GM12878 (cell line): ENCODE results near the gene CLEC20A. TPM values are rescaled to one million over a fixed set of nuclear protein-coding genes. Genes with fewer than 3 reads are reported as not detected.

Source experiments
- ATAC-seq: fragments of 200-7000 bp; cut with Tn5 transposase; 3 replicates; pipeline ENCODE4 v1.9.1; 2020; ENCODE audit warnings: mild to moderate bottlenecking, moderate library complexity
- BruUV-seq: library from RNA; stranded (reverse); fragments of 400-500 nt; replicated peaks from 2 replicates; lab custom pipeline; 2021; lab: Mats Ljungman, UMichigan
- CTCF ChIA-PET: fragments of 300-600 bp; sonication (Branson Sonifier 250); formaldehyde crosslinking; extraction: SDS; loops from one replicate; lab custom pipeline; 2021; ENCODE audit warnings: inconsistent platforms; lab: Yijun Ruan, JAX
- POLR2A ChIA-PET: fragments of 350-600 bp; formaldehyde crosslinking; extraction: SDS; loops from one replicate; lab custom pipeline; 2021; ENCODE audit warnings: inconsistent platforms; lab: Charles Lee
- RAD21 ChIA-PET: fragments of 300-600 bp; sonication (Branson Sonifier 250); formaldehyde crosslinking; loops from one replicate; lab custom pipeline; 2023; ENCODE audit warnings: antibody characterized with exemption; ENCODE audit not compliant: unreplicated experiment; lab: Charles Lee
- SMC1A ChIA-PET: fragments of 300-600 bp; sonication (Branson Sonifier 250); formaldehyde crosslinking; loops from one replicate; lab custom pipeline; 2023; ENCODE audit not compliant: unreplicated experiment, uncharacterized antibody; lab: Charles Lee
- DNase-seq: peaks from one replicate; pipeline ENCODE4 v3.0.0-alpha.2; 2011; ENCODE audit warnings: low read depth, low spot score
- FAIRE-seq: peaks from 3 replicates; lab custom pipeline; 2011; peaks lifted over from hg19 to GRCh38; lab: Jason Lieb, UNC
- H2AFZ ChIP-seq: 2 replicates; pipeline ENCODE4 v1.6.0; 2011; ENCODE audit warnings: low read depth, low read length, control low read depth; ENCODE audit not compliant: control insufficient read depth
- H3K27ac ChIP-seq: 2 replicates; pipeline ENCODE4 v1.5.1; 2011; ENCODE audit warnings: control low read depth; ENCODE audit not compliant: control insufficient read depth, insufficient read depth
- H3K27me3 ChIP-seq, 2 experiments: replicated peaks in 1 of 2; 2 replicates each; pipeline versions ENCODE4 v1.6.0 to v1.6.1; 2011; ENCODE audit warnings: low read length in 1 of 2; ENCODE audit not compliant: control insufficient read depth in 2 of 2, insufficient read depth in 2 of 2
- H3K36me3 ChIP-seq, 2 experiments: 2 replicates each; pipeline ENCODE4 v1.5.1; 2011; ENCODE audit warnings: low read length in 1 of 2; ENCODE audit not compliant: control insufficient read depth in 2 of 2, insufficient read depth in 2 of 2
- H3K4me1 ChIP-seq: 2 replicates; pipeline ENCODE4 v1.6.1; 2011; ENCODE audit warnings: mild to moderate bottlenecking, low read length, moderate library complexity, mixed read lengths; ENCODE audit not compliant: control insufficient read depth, insufficient read depth
- H3K4me2 ChIP-seq: 2 replicates; pipeline ENCODE4 v1.6.0; 2011; ENCODE audit warnings: control low read depth; ENCODE audit not compliant: control insufficient read depth, insufficient read depth
- H3K4me3 ChIP-seq: fragments of 200-600 bp; sonication (generic); 2 replicates; pipeline ENCODE4 v1.5.1; 2016
- H3K79me2 ChIP-seq: 2 replicates; pipeline ENCODE4 v1.6.0; 2011; ENCODE audit warnings: low read length; ENCODE audit not compliant: control insufficient read depth, insufficient read depth
- H3K9ac ChIP-seq: 2 replicates; pipeline ENCODE4 v1.8.0; 2011; ENCODE audit warnings: low read length, control low read depth, mixed read lengths; ENCODE audit not compliant: control insufficient read depth, insufficient read depth
- H3K9me3 ChIP-seq: replicated peaks from 3 replicates; pipeline ENCODE4 v1.5.1; 2011; ENCODE audit warnings: mild to moderate bottlenecking, low read length; ENCODE audit not compliant: control insufficient read depth, insufficient read depth
- H4K20me1 ChIP-seq: 2 replicates; pipeline ENCODE4 v1.6.0; 2011; ENCODE audit not compliant: control insufficient read depth, insufficient read depth
- BCL11A ChIP-seq: IDR thresholded peaks from 2 replicates; pipeline ENCODE4 v1.6.1; 2011; ENCODE audit warnings: low read depth, low read length
- BCL3 ChIP-seq: IDR thresholded peaks from 2 replicates; pipeline ENCODE4 v1.6.1; 2011; ENCODE audit warnings: borderline replicate concordance, low read depth, mild to moderate bottlenecking, moderate library complexity, low read length; ENCODE audit not compliant: insufficient read depth, poor library complexity, severe bottlenecking
- BRCA1 ChIP-seq: IDR thresholded peaks from 2 replicates; pipeline ENCODE4 v1.6.1; 2011; ENCODE audit warnings: low read depth, low read length, improper control_type of control experiment
- CBFB ChIP-seq: IDR thresholded peaks from 2 replicates; pipeline ENCODE4 v1.6.1; 2016; ENCODE audit warnings: antibody characterized with exemption, low read depth
- GATAD2B ChIP-seq: fragments of 450-650 bp; conservative IDR thresholded peaks from 2 replicates; pipeline ENCODE4 v1.6.1; 2017; ENCODE audit warnings: low read depth, mild to moderate bottlenecking, moderate library complexity
- KDM1A ChIP-seq: fragments of 200-600 bp; sonication (generic); IDR thresholded peaks from 2 replicates; pipeline ENCODE4 v1.6.1; 2016; ENCODE audit warnings: borderline replicate concordance
- KLF5 ChIP-seq: fragments of 450-650 bp; IDR thresholded peaks from 2 replicates; pipeline ENCODE4 v1.6.1; 2014; ENCODE audit warnings: mild to moderate bottlenecking; ENCODE audit not compliant: partially characterized antibody
- POU2F2 ChIP-seq: IDR thresholded peaks from 3 replicates; pipeline ENCODE4 v1.6.1; 2011; ENCODE audit warnings: low read depth, mild to moderate bottlenecking, low read length, borderline replicate concordance
- RAD21 ChIP-seq: IDR thresholded peaks from 2 replicates; pipeline ENCODE4 v1.6.1; 2011; ENCODE audit warnings: mild to moderate bottlenecking, low read depth, low read length, moderate library complexity; ENCODE audit not compliant: insufficient read depth
- REST ChIP-seq: IDR thresholded peaks from 2 replicates; pipeline ENCODE4 v1.6.1; 2012; ENCODE audit warnings: mild to moderate bottlenecking, low read depth, low read length
- SMAD1 ChIP-seq: fragments of 450-650 bp; IDR thresholded peaks from 2 replicates; pipeline ENCODE4 v1.6.1; 2018; ENCODE audit warnings: mild to moderate bottlenecking, low read depth; ENCODE audit not compliant: partially characterized antibody
- SRF ChIP-seq, 2 experiments: IDR thresholded peaks; 2 replicates each; pipeline ENCODE4 v1.6.1; 2011; ENCODE audit warnings: low read depth in 2 of 2, low read length in 2 of 2, mild to moderate bottlenecking in 1 of 2, moderate library complexity in 1 of 2
- SUPT20H ChIP-seq: IDR thresholded peaks from 2 replicates; pipeline ENCODE4 v1.6.1; 2011; ENCODE audit warnings: low read depth, mild to moderate bottlenecking, low read length, moderate library complexity, borderline replicate concordance; ENCODE audit not compliant: control insufficient read depth
- ZNF274 ChIP-seq: IDR thresholded peaks from one replicate; pipeline ENCODE4 v1.8.0; 2011; ENCODE audit not compliant: insufficient read length, insufficient read depth
- ZNF687 ChIP-seq: fragments of 450-650 bp; IDR thresholded peaks from 2 replicates; pipeline ENCODE4 v1.6.1; 2017; ENCODE audit warnings: mild to moderate bottlenecking, moderate library complexity
- WGBS: methylation state at CpG from one replicate; pipeline ENCODE4 v1.1.6; 2016; ENCODE audit warnings: low lambda C conversion rate; ENCODE audit not compliant: insufficient replicate concordance, insufficient coverage; ENCODE audit errors: missing lambda C conversion rate; 5-methylcytosine and 5-hydroxymethylcytosine counted together
- in situ Hi-C: fragments of 300-500 bp; cut with MboI; formaldehyde crosslinking; loops from 9 replicates; pipeline ENCODE4 v1.14.3; 2018; ENCODE audit warnings: mixed read lengths
- intact Hi-C: fragments of 100-400 bp; cut with micrococcal nuclease; formaldehyde crosslinking; loops from one replicate; pipeline ENCODE4 v1.14.2; 2022; ENCODE audit not compliant: unreplicated experiment
- polyA plus RNA-seq, 11 experiments: library from polyadenylated mRNA; depleted of rRNA in 4 of 11; unstranded in 6 of 11; stranded (reverse) in 5 of 11; fragments of >200 nt; fragmentation: Nextera tagmentation in 4 of 11; fragmentation: Illumina TruSeq in 1 of 11; extraction: Ambion mirVana in 4 of 11; extraction: Trizol in 1 of 11; gene quantifications; 1 replicate in 1 of 11; 2 replicates in 10 of 11; pipeline versions ENCODE4 v1.2.1 to v1.2.3, GENCODE V29; 2011 to 2016; ENCODE audit warnings: inconsistent platforms in 2 of 11, missing spikeins in 2 of 11, low read depth in 1 of 11
- total RNA-seq, 4 experiments: library from RNA; depleted of rRNA in 3 of 4; stranded (reverse); fragments of >200 nt in 3 of 4; fragmentation: Illumina TruSeq in 1 of 4; extraction: Trizol in 1 of 4; gene quantifications; 2 replicates each; pipeline versions ENCODE4 v1.2.1 to v1.2.3, GENCODE V29; 2013 to 2021

Gene CLEC20A
- total and polyA plus RNA-seq, 10 of the 15 experiments (the other 5 are each of a cell fraction or from before 2014, with no cell fraction given): not detected

GRCh38 chr1:178529364-178530036 lies 32.7 kb upstream of the CLEC20A start:
- Histone ChIP-seq H3K4me1 (no peaks in the 10 kb centered on the region), H3K4me2 (no peak overlapping the region), H2AFZ (no peak overlapping the region), H3K27me3 (no peaks in the 10 kb centered on the region; a peak in 1 of 4 replicates), H3K9ac (no peak overlapping the region), H4K20me1 (no peaks in the 10 kb centered on the region), H3K4me3 (no peak overlapping the region), H3K79me2 (no peaks in the 10 kb centered on the region), H3K27ac (no peak overlapping the region), H3K9me3 (no peaks in the 10 kb centered on the region), H3K36me3 (no peaks in the 10 kb centered on the region)
- FAIRE-seq (no peak), DNase-seq (no peak), ATAC-seq (no peak)
- BruUV-seq: no TSS peak
- ChIA-PET RAD21 (interaction anchor here (1.7 kb wide), 1 partner anchor 224 kb away, joined by 5 read pairs; no protein-coding TSS in a partner anchor), POLR2A (no interaction called here), SMC1A (interaction anchor here (1.2 kb wide), 1 partner anchor 205 kb away, joined by 3 read pairs; no protein-coding TSS in a partner anchor), CTCF (interaction anchor here (0.6 to 4.8 kb wide), 5 partner anchors 28 to 474 kb away, joined by 3 to 59 read pairs (median 6); no protein-coding TSS in a partner anchor)
- intact Hi-C loops (no loop called here), in situ Hi-C loops (loop anchor here (5.0 to 25.0 kb wide), 3 partner anchors 233 to 838 kb away; partner anchors contain the start of gene AXDND1)
- 32% methylated on average over 8 of the region's 8 CpGs for WGBS
- TF ChIP-seq GATAD2B: no peak
- no peak for TF ChIP-seq SMAD1
- TF ChIP-seq ZNF274: no peak
- TF ChIP-seq SUPT20H: no peak
- TF ChIP-seq BCL11A: no peak
- no peak for TF ChIP-seq KDM1A
- TF ChIP-seq KLF5: no peak
- no peak for TF ChIP-seq ZNF687
- TF ChIP-seq SRF (IDR thresholded peaks at IDR 0.05; ENCODE audit: low read depth in 2 of 2, low read length in 2 of 2): no peak
- no peak for TF ChIP-seq POU2F2
- TF ChIP-seq CBFB: no peak
- no peak for TF ChIP-seq RAD21
- no peak for TF ChIP-seq REST
- TF ChIP-seq BCL3: no peak
- no peak for TF ChIP-seq BRCA1
